ENCODE results near the gene PRRG4. TPM values are rescaled to one million over a fixed set of nuclear protein-coding genes. Genes with fewer than 3 reads are reported as not detected.

The PRRG4 gene
- total and polyA plus RNA-seq, 2 of the 4 experiments (the other 2 are of a cell fraction): not detected

GRCh38 chr11:32833921-32834320 lies 4.2 kb downstream of the PRRG4 start:
- in situ Hi-C loops (cut with MboI; ENCODE audit: low sequenced_read_pairs) (loop anchor here (25.0 kb wide), 1 partner anchor 228 kb away; no protein-coding TSS in a partner anchor), dilution Hi-C loops (cut with HindIII; ENCODE audit: low sequenced_read_pairs, unreplicated experiment) (no loop called here), intact Hi-C loops (cut with micrococcal nuclease) (no loop called here)
- Histone ChIP-seq H2BK5ac (ENCODE audit: low read depth, low read length, poor library complexity, severe bottlenecking) (no peak overlapping the region), H3K79me1 (ENCODE audit: low read depth in 1 of 2, low read length in 2 of 2) (no peaks in the 10 kb centered on the region), H2BK20ac (ENCODE audit: low read depth, low read length) (no peak overlapping the region), H2AFZ (replicated peaks; ENCODE audit: low read length, poor library complexity) (no peak overlapping the region), H3K4me3 (ENCODE audit: insufficient read depth, low read depth, low read length) (no peak overlapping the region), H3K9me3 (ENCODE audit: control insufficient read depth, insufficient read depth, low read length) (no peaks in the 10 kb centered on the region), H3K4me1 (ENCODE audit: control insufficient read depth, insufficient read depth, low read length) (peaks cover 4% of the 10 kb centered on the region; the same call in 1 of the 2 replicates), H3K18ac (ENCODE audit: low read depth, low read length) (no peak overlapping the region), H3K9ac (ENCODE audit: low read depth, low read length) (no peak overlapping the region), H2BK15ac (ENCODE audit: low read depth, low read length) (no peak overlapping the region), H3K4ac (ENCODE audit: low read depth, low read length) (no peak overlapping the region), H2BK120ac (ENCODE audit: low read depth, low read length) (no peak overlapping the region), H4K8ac (ENCODE audit: low read depth in 2 of 2, low read length in 2 of 2) (no peak overlapping the region), H3K36me3 (ENCODE audit: control insufficient read depth, insufficient read depth, low read length) (no peaks in the 10 kb centered on the region), H3K56ac (ENCODE audit: extremely low read depth, insufficient read depth, low read length) (no peak overlapping the region), H2AK5ac (ENCODE audit: low read depth, low read length) (no peak overlapping the region), H3K9me1 (ENCODE audit: insufficient read depth, low read length) (no peaks in the 10 kb centered on the region), H3K27me3 (ENCODE audit: control insufficient read depth, insufficient read depth, low read length) (peaks cover 38% of the 10 kb centered on the region), H3K23ac (ENCODE audit: low read depth, low read length) (no peak overlapping the region), H3K4me2 (ENCODE audit: low read depth, low read length) (no peak overlapping the region), H3K27ac (ENCODE audit: insufficient read depth, low read length) (no peak overlapping the region), H2AK9ac (replicated peaks; ENCODE audit: low read depth, low read length, poor library complexity) (no peak overlapping the region), H4K20me1 (ENCODE audit: insufficient read depth, low read length) (no peaks in the 10 kb centered on the region), H3K14ac (replicated peaks; ENCODE audit: low read depth, low read length) (no peak overlapping the region), H4K5ac (ENCODE audit: low read depth, low read length) (no peak overlapping the region), H4K91ac (ENCODE audit: insufficient read depth, low read depth, low read length) (no peak overlapping the region)
- DNase-seq: no peak
- no TSS peak for BruUV-seq (replicated peaks)
- WGBS, 2 experiments (ENCODE audit: extremely low coverage in 2 of 2, insufficient read length in 1 of 2): no CpG with 5 or more reads among the region's 1 CpG
- CTCF ChIA-PET: no interaction called here
- POLR2A ChIA-PET (ENCODE audit: unreplicated experiment): no interaction called here
- no peak for ATAC-seq (ENCODE audit: low read depth)
- TF ChIP-seq RFX5 (IDR thresholded peaks at IDR 0.05; ENCODE audit: low read depth, low read length) (no peak), CEBPB (IDR thresholded peaks at IDR 0.05; ENCODE audit: low read depth, low read length) (no peak), MAZ (IDR thresholded peaks at IDR 0.05; ENCODE audit: borderline replicate concordance, low read depth, low read length) (no peak), MXI1 (IDR thresholded peaks at IDR 0.05; ENCODE audit: borderline replicate concordance, low read depth, low read length) (no peak), SMC3 (IDR thresholded peaks at IDR 0.05; ENCODE audit: low read depth, low read length) (no peak), POLR2A (IDR thresholded peaks at IDR 0.05; ENCODE audit: low read depth, low read length) (no peak), CHD1 (IDR thresholded peaks at IDR 0.05; ENCODE audit: low read depth, low read length) (no peak), BHLHE40 (IDR thresholded peaks at IDR 0.05; ENCODE audit: low read depth, low read length) (no peak), NFE2L2 (IDR thresholded peaks at IDR 0.05; ENCODE audit: low read depth, low read length) (no peak), CTCF (conservative IDR thresholded peaks at IDR 0.05; ENCODE audit: low read depth, low read length) (no peak), USF2 (IDR thresholded peaks at IDR 0.05; ENCODE audit: low read depth, low read length) (no peak), MAFK (IDR thresholded peaks at IDR 0.05; ENCODE audit: low read depth, low read length) (no peak), RCOR1 (IDR thresholded peaks at IDR 0.05; ENCODE audit: insufficient replicate concordance, low read length) (no peak), RAD21 (IDR thresholded peaks at IDR 0.05; ENCODE audit: low read length) (no peak), FOS (IDR thresholded peaks at IDR 0.05; ENCODE audit: low read depth, low read length) (no peak), ELK1 (IDR thresholded peaks at IDR 0.05; ENCODE audit: borderline replicate concordance, low read depth, low read length) (no peak)

Data from IMR-90 (cell line).